H1 (cell line): Measurements from ENCODE around the gene ITPR1. TPM values are rescaled to one million over a fixed set of nuclear protein-coding genes. Genes with fewer than 3 reads are reported as not detected.

Experiments
- CTCF ChIA-PET: fragments of 300-600 bp; sonication (Branson Sonifier 250); formaldehyde crosslinking; loops from one replicate; lab custom pipeline; 2021; ENCODE audit not compliant: partially characterized antibody; lab: Charles Lee
- POLR2A ChIA-PET: fragments of 300-600 bp; sonication (Branson Sonifier 250); formaldehyde crosslinking; loops from one replicate; lab custom pipeline; 2021; ENCODE audit warnings: inconsistent platforms; ENCODE audit not compliant: partially characterized antibody; lab: Charles Lee
- DNase-seq, 2 experiments: peaks; one replicate each; pipeline versions ENCODE4 v3.0.0 to v3.0.0-alpha.2; 2010 to 2022; ENCODE audit warnings: low spot score in 2 of 2, low read depth in 1 of 2, mixed read lengths in 1 of 2
- FAIRE-seq: peaks from 2 replicates; lab custom pipeline; 2011; peaks lifted over from hg19 to GRCh38; lab: Jason Lieb, UNC
- H2AFZ ChIP-seq: 2 replicates; pipeline ENCODE4 v1.8.1; 2012; ENCODE audit warnings: low read length, inconsistent platforms
- H2AK5ac ChIP-seq: 2 replicates; pipeline ENCODE4 v1.6.1; 2013; ENCODE audit warnings: low read depth, low read length
- H2BK120ac ChIP-seq: replicated peaks from 2 replicates; pipeline ENCODE3; 2013; ENCODE audit warnings: low read depth, low read length, inconsistent platforms
- H2BK12ac ChIP-seq: 2 replicates; pipeline ENCODE4 v1.6.1; 2013; ENCODE audit warnings: low read depth, low read length
- H2BK15ac ChIP-seq: 2 replicates; pipeline ENCODE4 v1.6.1; 2013; ENCODE audit warnings: low read length
- H2BK20ac ChIP-seq: 2 replicates; pipeline ENCODE4 v1.6.1; 2013; ENCODE audit warnings: low read length
- H2BK5ac ChIP-seq: 2 replicates; pipeline ENCODE4 v1.6.1; 2013; ENCODE audit warnings: low read depth, low read length
- H3K14ac ChIP-seq: 2 replicates; pipeline ENCODE4 v1.6.1; 2013; ENCODE audit warnings: inconsistent platforms; ENCODE audit not compliant: insufficient read length
- H3K18ac ChIP-seq: 2 replicates; pipeline ENCODE4 v1.6.1; 2013; ENCODE audit warnings: low read length; ENCODE audit errors: extremely low read depth
- H3K23ac ChIP-seq: 2 replicates; pipeline ENCODE4 v1.6.1; 2013; ENCODE audit warnings: inconsistent platforms; ENCODE audit not compliant: insufficient read length
- H3K23me2 ChIP-seq: 2 replicates; pipeline ENCODE4 v1.6.1; 2013; ENCODE audit warnings: low read depth, low read length
- H3K27ac ChIP-seq: 2 replicates; pipeline ENCODE4 v1.6.1; 2011; ENCODE audit warnings: low read depth, low read length, inconsistent platforms
- H3K27me3 ChIP-seq, 4 experiments: replicated peaks in 1 of 4; 1 replicate in 1 of 4; 2 replicates in 3 of 4; pipeline versions ENCODE4 v1.6.1 to v1.8.1; 2011 to 2013; ENCODE audit warnings: low read length in 3 of 4, mild to moderate bottlenecking in 3 of 4, inconsistent platforms in 2 of 4, mixed read lengths in 2 of 4, moderate library complexity in 1 of 4; ENCODE audit not compliant: control insufficient read depth in 3 of 4, insufficient read depth in 3 of 4; ENCODE audit errors: extremely low read depth in 1 of 4
- H3K36me3 ChIP-seq, 4 experiments: 2 replicates each; pipeline versions ENCODE4 v1.6.1 to v1.8.1; 2011 to 2013; ENCODE audit warnings: mild to moderate bottlenecking in 4 of 4, low read length in 3 of 4, moderate library complexity in 2 of 4, control low read depth in 1 of 4, inconsistent platforms in 1 of 4; ENCODE audit not compliant: insufficient read depth in 4 of 4, control insufficient read depth in 2 of 4
- H3K4ac ChIP-seq: replicated peaks from 2 replicates; pipeline ENCODE3; 2013; ENCODE audit warnings: low read length, low read depth, mixed read lengths, inconsistent platforms; ENCODE audit not compliant: insufficient read length
- H3K4me1 ChIP-seq, 4 experiments: replicated peaks in 1 of 4; 1 replicate in 1 of 4; 2 replicates in 3 of 4; pipeline versions ENCODE4 v1.6.1 to v1.8.1; 2011 to 2013; ENCODE audit warnings: low read length in 3 of 4, inconsistent platforms in 2 of 4, mixed read lengths in 1 of 4; ENCODE audit not compliant: insufficient read depth in 4 of 4, control insufficient read depth in 3 of 4
- H3K4me2 ChIP-seq, 2 experiments: 2 replicates each; pipeline versions ENCODE4 v1.6.1 to v1.8.1; 2011 to 2013; ENCODE audit warnings: low read depth in 2 of 2, low read length in 2 of 2, control low read depth in 1 of 2, inconsistent platforms in 1 of 2, mild to moderate bottlenecking in 1 of 2; ENCODE audit not compliant: insufficient read depth in 1 of 2
- H3K4me3 ChIP-seq, 4 experiments: fragments of 200-600, 300-600 bp in 1 of 4; sonication (generic), shearing (Covaris generic), sonication (Bioruptor Twin) in 1 of 4; 2 replicates each; pipeline versions ENCODE4 v1.5.1 to v1.8.1; 2011 to 2016; ENCODE audit warnings: low read length in 4 of 4, low read depth in 3 of 4, control low read depth in 2 of 4, inconsistent platforms in 2 of 4, mild to moderate bottlenecking in 2 of 4, mixed read lengths in 1 of 4, moderate library complexity in 1 of 4; ENCODE audit not compliant: insufficient read depth in 2 of 4; ENCODE audit errors: extremely low read depth in 1 of 4
- H3K56ac ChIP-seq: replicated peaks from 2 replicates; pipeline ENCODE3; 2013; ENCODE audit warnings: low read depth, mild to moderate bottlenecking, mixed read lengths, low read length, inconsistent platforms; ENCODE audit not compliant: insufficient read length
- H3K79me1 ChIP-seq: 2 replicates; pipeline ENCODE4 v1.6.1; 2013; ENCODE audit warnings: low read depth, low read length, control low read depth
- H3K79me2 ChIP-seq, 2 experiments: 2 replicates each; pipeline versions ENCODE4 v1.6.1 to v1.8.1; 2012 to 2013; ENCODE audit warnings: low read length in 2 of 2, mild to moderate bottlenecking in 2 of 2, inconsistent platforms in 1 of 2; ENCODE audit not compliant: insufficient read depth in 2 of 2, control insufficient read depth in 1 of 2
- H3K9ac ChIP-seq, 4 experiments: replicated peaks in 1 of 4; 1 replicate in 1 of 4; 2 replicates in 3 of 4; pipeline versions ENCODE4 v1.6.1 to v1.8.1; 2011 to 2013; ENCODE audit warnings: low read depth in 3 of 4, low read length in 3 of 4, control low read depth in 2 of 4, mild to moderate bottlenecking in 2 of 4, moderate library complexity in 2 of 4, inconsistent platforms in 1 of 4; ENCODE audit errors: extremely low read depth in 1 of 4
- H3K9me3 ChIP-seq, 2 experiments: 2 replicates each; pipeline versions ENCODE4 v1.6.1 to v1.8.1; 2012 to 2013; ENCODE audit warnings: mild to moderate bottlenecking in 2 of 2, moderate library complexity in 2 of 2, control low read depth in 1 of 2, inconsistent platforms in 1 of 2, low read depth in 1 of 2, low read length in 1 of 2, mixed read lengths in 1 of 2; ENCODE audit not compliant: insufficient read depth in 2 of 2
- H4K20me1 ChIP-seq, 2 experiments: replicated peaks in 1 of 2; 2 replicates each; pipeline versions ENCODE3 to v1.8.1; 2011 to 2013; ENCODE audit warnings: inconsistent platforms in 2 of 2, low read length in 2 of 2, mild to moderate bottlenecking in 1 of 2; ENCODE audit not compliant: insufficient read depth in 2 of 2, control insufficient read depth in 1 of 2
- H4K5ac ChIP-seq: 2 replicates; pipeline ENCODE4 v1.6.1; 2013; ENCODE audit warnings: low read length, low read depth, mixed read lengths, inconsistent platforms; ENCODE audit not compliant: insufficient read length
- H4K8ac ChIP-seq: 2 replicates; pipeline ENCODE4 v1.8.0; 2013; ENCODE audit warnings: mild to moderate bottlenecking, moderate library complexity, low read length, inconsistent platforms; ENCODE audit not compliant: insufficient read depth; ENCODE audit errors: extremely low read depth
- H4K91ac ChIP-seq: replicated peaks from 2 replicates; pipeline ENCODE3; 2013; ENCODE audit warnings: low read length, mixed read lengths, inconsistent platforms; ENCODE audit not compliant: insufficient read length
- EGR1 ChIP-seq: IDR thresholded peaks from 2 replicates; pipeline ENCODE4 v1.6.1; 2011; ENCODE audit warnings: low read depth, low read length, borderline replicate concordance
- FOSL1 ChIP-seq: IDR thresholded peaks from 2 replicates; pipeline ENCODE4 v1.6.1; 2011; ENCODE audit warnings: mild to moderate bottlenecking, low read depth, low read length, moderate library complexity; ENCODE audit not compliant: insufficient read depth
- GABPA ChIP-seq: IDR thresholded peaks from 2 replicates; pipeline ENCODE4 v1.6.1; 2011; ENCODE audit warnings: mild to moderate bottlenecking, low read length, moderate library complexity, borderline replicate concordance; ENCODE audit not compliant: insufficient read depth
- HDAC6 ChIP-seq: IDR thresholded peaks from one replicate; pipeline ENCODE4 v1.7.1; 2012; ENCODE audit warnings: low read depth, mild to moderate bottlenecking, inconsistent platforms, low read length, moderate library complexity
- JUN ChIP-seq: IDR thresholded peaks from 2 replicates; pipeline ENCODE4 v1.6.1; 2011; ENCODE audit warnings: low read depth, mild to moderate bottlenecking, improper control_type of control experiment, low read length
- JUND ChIP-seq: IDR thresholded peaks from 2 replicates; pipeline ENCODE4 v1.6.1; 2011; ENCODE audit warnings: mild to moderate bottlenecking, improper control_type of control experiment, low read length
- NANOG ChIP-seq: IDR thresholded peaks from 2 replicates; pipeline ENCODE4 v1.6.1; 2011; ENCODE audit warnings: low read length, low read depth, mild to moderate bottlenecking, inconsistent platforms; ENCODE audit not compliant: insufficient read depth, poor library complexity, severe bottlenecking
- RFX5 ChIP-seq: IDR thresholded peaks from 2 replicates; pipeline ENCODE4 v1.6.1; 2011; ENCODE audit warnings: low read depth, low read length, improper control_type of control experiment, borderline replicate concordance
- SP2 ChIP-seq: IDR thresholded peaks from 2 replicates; pipeline ENCODE4 v1.6.1; 2012; ENCODE audit warnings: mild to moderate bottlenecking, low read length, inconsistent platforms
- SP4 ChIP-seq: IDR thresholded peaks from 2 replicates; pipeline ENCODE4 v1.6.1; 2012; ENCODE audit warnings: low read length, inconsistent platforms
- TBP ChIP-seq: IDR thresholded peaks from 2 replicates; pipeline ENCODE4 v1.6.1; 2011; ENCODE audit warnings: low read depth, low read length, improper control_type of control experiment
- TCF12 ChIP-seq: IDR thresholded peaks from 2 replicates; pipeline ENCODE4 v1.6.1; 2011; ENCODE audit warnings: low read depth, mild to moderate bottlenecking, low read length
- WGBS, 2 experiments: shearing (Covaris generic) in 1 of 2; methylation state at CpG; one replicate each; pipeline versions ENCODE4 v1.1.6 to v1.1.7; 2013 to 2015; ENCODE audit warnings: low lambda C conversion rate in 2 of 2, mixed read lengths in 2 of 2, inconsistent platforms in 1 of 2, low coverage in 1 of 2, missing lambda C conversion rate in 1 of 2; ENCODE audit not compliant: insufficient replicate concordance in 2 of 2, insufficient coverage in 1 of 2, insufficient read length in 1 of 2; ENCODE audit errors: extremely low coverage in 1 of 2, missing lambda C conversion rate in 1 of 2; 5-methylcytosine and 5-hydroxymethylcytosine counted together
- polyA plus RNA-seq, 7 experiments: library from polyadenylated mRNA; depleted of rRNA in 3 of 7; stranded (reverse) in 5 of 7; unstranded in 2 of 7; fragments of >200 nt in 5 of 7; fragments of 200-250 nt in 2 of 7; gene quantifications; 1 replicate in 5 of 7; 2 replicates in 1 of 7; 4 replicates in 1 of 7; pipeline versions ENCODE4 v1.2.1 to v1.2.3, GENCODE V29; 2011 to 2013; ENCODE audit warnings: missing spikeins in 2 of 7, mixed read lengths in 2 of 7
- total RNA-seq: library from RNA; stranded (reverse); fragmentation: NEBNext Ultra II Directional; extraction: Animal tissue kit (Norgen Biotek cat#: 25700); gene quantifications from 2 replicates; pipeline ENCODE4 v1.2.1, GENCODE V29; 2021
- TF ChIP-seq, protein P1 (sequence below): IDR thresholded peaks from 2 replicates; pipeline ENCODE4 v1.6.1; 2012; ENCODE audit warnings: low read length, inconsistent platforms

The ITPR1 gene
- total and polyA plus RNA-seq, 2 of the 8 experiments (the other 6 are each of a cell fraction or from before 2014, with no cell fraction given): 2.5 to 16.3 TPM

DNA sequence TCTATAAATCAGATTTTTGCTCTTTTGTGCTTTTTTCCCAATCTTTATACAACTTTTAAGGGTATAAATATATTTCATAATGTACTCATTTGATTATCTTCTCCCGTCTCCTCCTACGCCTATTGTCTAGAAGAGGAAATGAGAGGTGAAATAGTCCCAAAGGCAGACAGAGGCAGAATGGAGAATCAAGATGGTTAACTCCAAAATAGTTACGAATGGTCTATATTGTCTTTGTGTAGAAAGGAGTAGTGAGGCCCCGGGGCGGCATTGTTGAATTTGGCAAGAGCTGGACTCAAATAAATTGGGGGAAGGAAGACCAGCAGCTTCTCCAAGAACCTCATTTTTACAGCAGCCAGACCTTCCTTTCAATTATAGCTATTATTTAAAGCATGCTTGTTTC lies 23.9 kb downstream of the ITPR1 start:
- 98% methylated on average over 5 of the region's 5 CpGs; no CpG with 5 or more reads in 1 of the 2 experiments for WGBS, 2 experiments
- H3K4me2 ChIP-seq: no peak overlapping the region
- FAIRE-seq: no peak
- TF ChIP-seq SP2 (no peak), EGR1 (no peak), HDAC6 (no peak), RFX5 (no peak), GABPA (no peak), TCF12 (no peak), JUN (no peak), JUND (no peak), TBP (no peak), SP4 (no peak), NANOG (no peak), FOSL1 (no peak)
- TF ChIP-seq, protein P1, sequence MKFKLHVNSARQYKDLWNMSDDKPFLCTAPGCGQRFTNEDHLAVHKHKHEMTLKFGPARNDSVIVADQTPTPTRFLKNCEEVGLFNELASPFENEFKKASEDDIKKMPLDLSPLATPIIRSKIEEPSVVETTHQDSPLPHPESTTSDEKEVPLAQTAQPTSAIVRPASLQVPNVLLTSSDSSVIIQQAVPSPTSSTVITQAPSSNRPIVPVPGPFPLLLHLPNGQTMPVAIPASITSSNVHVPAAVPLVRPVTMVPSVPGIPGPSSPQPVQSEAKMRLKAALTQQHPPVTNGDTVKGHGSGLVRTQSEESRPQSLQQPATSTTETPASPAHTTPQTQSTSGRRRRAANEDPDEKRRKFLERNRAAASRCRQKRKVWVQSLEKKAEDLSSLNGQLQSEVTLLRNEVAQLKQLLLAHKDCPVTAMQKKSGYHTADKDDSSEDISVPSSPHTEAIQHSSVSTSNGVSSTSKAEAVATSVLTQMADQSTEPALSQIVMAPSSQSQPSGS: no peak

More for the DNA sequence above, 23.9 kb downstream of the ITPR1 start:
- POLR2A ChIA-PET: interaction anchor here (1.3 kb wide), 1 partner anchor 24 kb away, joined by 7 read pairs; the partner anchor contains the start of gene ITPR1
- no peak overlapping the region for H3K14ac ChIP-seq
- H2BK12ac ChIP-seq: no peak overlapping the region
- no peaks in the 10 kb centered on the region for H3K79me2 ChIP-seq
- no peak overlapping the region for H2BK120ac ChIP-seq
- H3K23ac ChIP-seq: no peak overlapping the region
- H3K9ac ChIP-seq: no peak overlapping the region
- H3K4me3 ChIP-seq: no peak overlapping the region
- no peak overlapping the region for H3K18ac ChIP-seq
- CTCF ChIA-PET: interaction anchor here (0.6 to 1.3 kb wide), 3 partner anchors 23 to 119 kb away, joined by 3 to 5 read pairs (median 3); no protein-coding TSS in a partner anchor
- no peak overlapping the region for H4K8ac ChIP-seq
- H4K20me1 ChIP-seq: no peaks in the 10 kb centered on the region
- no peak overlapping the region for H4K5ac ChIP-seq
- H4K91ac ChIP-seq: no peak overlapping the region
- no peak overlapping the region for H2AFZ ChIP-seq
- no peaks in the 10 kb centered on the region for H3K23me2 ChIP-seq
- no peaks in the 10 kb centered on the region for H3K36me3 ChIP-seq
- H3K4ac ChIP-seq: no peak overlapping the region
- no peaks in the 10 kb centered on the region for H3K9me3 ChIP-seq
- H3K56ac ChIP-seq: no peak overlapping the region
- peaks cover 5 to 17% (median 11%) of the 10 kb centered on the region in 4 experiments; a peak in 5 of 7 replicates for H3K4me1 ChIP-seq
- H2BK20ac ChIP-seq: no peak overlapping the region
- H2BK5ac ChIP-seq: no peak overlapping the region
- no peaks in the 10 kb centered on the region for H3K79me1 ChIP-seq
- no peak for DNase-seq
- no peaks in the 10 kb centered on the region for H3K27me3 ChIP-seq
- no peak overlapping the region for H2BK15ac ChIP-seq
- H3K27ac ChIP-seq: no peak overlapping the region
- no peak overlapping the region for H2AK5ac ChIP-seq
